CD14-positive monocyte (primary cell): ENCODE data around the gene GRWD1. TPM values are rescaled to one million over a fixed set of nuclear protein-coding genes. Genes with fewer than 3 reads are reported as not detected.

Experiments used
- DNase-seq, 3 donors: peaks; one replicate each; pipeline ENCODE4 v3.0.0-alpha.2; 2011 to 2022
- H2AFZ ChIP-seq: 2 replicates; pipeline ENCODE4 v1.6.0; 2012; ENCODE audit warnings: mild to moderate bottlenecking, low read depth, low read length, inconsistent platforms; ENCODE audit not compliant: insufficient read depth, poor library complexity, severe bottlenecking
- H3K27ac ChIP-seq, 2 donors: 1 replicate in 1 of 2; 2 replicates in 1 of 2; pipeline ENCODE4 v1.5.1; 2012 to 2013; ENCODE audit warnings: low read length in 2 of 2, control low read depth in 1 of 2, inconsistent platforms in 1 of 2, low read depth in 1 of 2, mild to moderate bottlenecking in 1 of 2
- H3K27me3 ChIP-seq, 2 donors: one replicate each; pipeline versions ENCODE4 v1.6.0 to v1.6.1; 2011 to 2013; ENCODE audit warnings: low read length in 2 of 2; ENCODE audit not compliant: control insufficient read depth in 2 of 2, insufficient read depth in 2 of 2
- H3K36me3 ChIP-seq, 2 donors: replicated peaks in 1 of 2; 1 replicate in 1 of 2; 2 replicates in 1 of 2; pipeline versions ENCODE4 v1.5.1 to v1.6.1; 2012 to 2013; ENCODE audit warnings: low read length in 2 of 2, control low read depth in 1 of 2, inconsistent platforms in 1 of 2, mild to moderate bottlenecking in 1 of 2; ENCODE audit not compliant: insufficient read depth in 2 of 2, control insufficient read depth in 1 of 2
- H3K4me1 ChIP-seq, 2 donors: 1 replicate in 1 of 2; 2 replicates in 1 of 2; pipeline versions ENCODE4 v1.5.1 to v1.6.1; 2012 to 2013; ENCODE audit warnings: low read length in 2 of 2, control low read depth in 1 of 2, inconsistent platforms in 1 of 2, mild to moderate bottlenecking in 1 of 2, moderate library complexity in 1 of 2; ENCODE audit not compliant: insufficient read depth in 2 of 2, control insufficient read depth in 1 of 2
- H3K4me2 ChIP-seq: replicated peaks from 2 replicates; pipeline ENCODE3; 2012; ENCODE audit warnings: low read length, moderate library complexity, mild to moderate bottlenecking; ENCODE audit not compliant: poor library complexity, severe bottlenecking; ENCODE audit errors: extremely low read depth
- H3K4me3 ChIP-seq, 3 experiments: fragments of 200-600 bp in 1 of 3; sonication (generic) in 1 of 3; replicated peaks in 1 of 3; 1 replicate in 2 of 3; 2 replicates in 1 of 3; pipeline ENCODE4 v1.5.1; 2011 to 2013; ENCODE audit warnings: low read length in 3 of 3, mild to moderate bottlenecking in 3 of 3, control low read depth in 2 of 3, low read depth in 2 of 3, inconsistent platforms in 1 of 3, moderate library complexity in 1 of 3
- H3K79me2 ChIP-seq: 2 replicates; pipeline ENCODE4 v1.6.0; 2012; ENCODE audit warnings: mild to moderate bottlenecking, control low read depth, inconsistent platforms, low read length, moderate library complexity; ENCODE audit not compliant: insufficient read depth
- H3K9ac ChIP-seq: 2 replicates; pipeline ENCODE4 v1.6.0; 2017; ENCODE audit warnings: low read length, mild to moderate bottlenecking; ENCODE audit not compliant: insufficient read depth, poor library complexity, severe bottlenecking
- H3K9me3 ChIP-seq, 2 donors: replicated peaks in 1 of 2; 1 replicate in 1 of 2; 2 replicates in 1 of 2; pipeline versions ENCODE4 v1.5.1 to v1.6.1; 2012 to 2013; ENCODE audit warnings: low read length in 2 of 2, control low read depth in 1 of 2; ENCODE audit not compliant: control insufficient read depth in 1 of 2, insufficient read depth in 1 of 2
- H4K20me1 ChIP-seq: 2 replicates; pipeline ENCODE4 v1.6.0; 2012; ENCODE audit warnings: mild to moderate bottlenecking, low read length, control low read depth, moderate library complexity; ENCODE audit not compliant: insufficient read depth
- H3K27ac Mint-ChIP-seq, 7 donors: one replicate each; pipeline ENCODE4 v1.8.0; 2020; ENCODE audit warnings: mild to moderate bottlenecking in 7 of 7, mixed read lengths in 7 of 7, moderate library complexity in 6 of 7, inconsistent platforms in 2 of 7
- H3K27me3 Mint-ChIP-seq, 3 donors: one replicate each; pipeline ENCODE4 v1.8.0; 2021 to 2022; ENCODE audit warnings: low read depth in 3 of 3, mild to moderate bottlenecking in 3 of 3, mixed read lengths in 3 of 3, moderate library complexity in 3 of 3, inconsistent platforms in 1 of 3
- H3K36me3 Mint-ChIP-seq, 2 donors: one replicate each; pipeline ENCODE4 v1.8.0; 2020; ENCODE audit warnings: mixed read lengths in 2 of 2, inconsistent platforms in 1 of 2, mild to moderate bottlenecking in 1 of 2
- H3K4me1 Mint-ChIP-seq: one replicate; pipeline ENCODE4 v1.8.0; 2020; ENCODE audit warnings: mild to moderate bottlenecking, mixed read lengths
- H3K4me3 Mint-ChIP-seq, 2 donors: one replicate each; pipeline ENCODE4 v1.8.0; 2020; ENCODE audit warnings: mild to moderate bottlenecking in 2 of 2, mixed read lengths in 2 of 2, moderate library complexity in 1 of 2
- H3K9me3 Mint-ChIP-seq, 7 donors: one replicate each; pipeline ENCODE4 v1.8.0; 2020 to 2022; ENCODE audit warnings: mixed read lengths in 7 of 7, mild to moderate bottlenecking in 6 of 7, moderate library complexity in 6 of 7, inconsistent platforms in 2 of 7
- CTCF ChIP-seq: fragments of 200-600 bp; IDR thresholded peaks from one replicate; pipeline ENCODE4 v1.8.0; 2022; ENCODE audit warnings: antibody characterized with exemption, mild to moderate bottlenecking
- WGBS: methylation state at CpG from one replicate; pipeline ENCODE4 v1.1.5; 2013; ENCODE audit warnings: missing lambda C conversion rate; ENCODE audit not compliant: insufficient coverage; 5-methylcytosine and 5-hydroxymethylcytosine counted together
- intact Hi-C, 2 donors: fragments of 100-400 bp; cut with micrococcal nuclease; formaldehyde crosslinking; loops; one replicate each; pipeline versions ENCODE4 v1.15.0 to v1.15.1; 2023
- polyA plus RNA-seq, 3 donors: library from polyadenylated mRNA; depleted of rRNA in 1 of 3; unstranded in 2 of 3; stranded (reverse) in 1 of 3; fragments of 300-500 nt in 2 of 3; fragments of >200 nt in 1 of 3; fragmentation: Illumina TruSeq in 2 of 3; gene quantifications; 1 replicate in 2 of 3; 2 replicates in 1 of 3; pipeline ENCODE4 v1.2.3, GENCODE V29; 2012 to 2021

Gene GRWD1
- polyA plus RNA-seq, 3 donors, result 3.7 to 13.9 (median 10.0) TPM

GRCh38 chr19:48491793-48492123 is 46.0 kb downstream of the GRWD1 start:
- Histone ChIP-seq H3K79me2 (no peaks in the 10 kb centered on the region), H3K9me3 (peaks cover 0 to 3% of the 10 kb centered on the region in 2 donors), H3K4me2 (peak overlapping the region; percentile 27), H2AFZ (no peak overlapping the region), H4K20me1 (no peaks in the 10 kb centered on the region), H3K27me3 (peaks cover 11 to 35% of the 10 kb centered on the region in 2 donors), H3K9ac (no peak overlapping the region), H3K27ac (no peak overlapping the region), H3K4me3 (no peak overlapping the region), H3K36me3 (no peaks in the 10 kb centered on the region), H3K4me1 (peaks cover 36 to 49% of the 10 kb centered on the region in 2 donors)
- no peak for TF ChIP-seq CTCF
- H3K36me3 Mint-ChIP-seq, result peaks cover 0 to 11% of the 10 kb centered on the region in 2 donors
- peak overlapping the region in 5 of 7 donors; percentile 9 to 91 (median 41) for H3K27ac Mint-ChIP-seq
- intact Hi-C loops, result loop anchor here (2.0 kb wide), 2 partner anchors 23 to 93 kb away; partner anchors contain the start of gene CYTH2 (in 2 of the 2)
- H3K4me1 Mint-ChIP-seq, result peaks cover 40% of the 10 kb centered on the region
- 23% methylated on average over 10 of the region's 10 CpGs for WGBS
- no peak for DNase-seq
- peak overlapping the region in 1 of 2 donors; percentile 92 for H3K4me3 Mint-ChIP-seq
- peaks cover 46 to 65% (median 48%) of the 10 kb centered on the region in 3 donors for H3K27me3 Mint-ChIP-seq
- peaks cover 0 to 27% (median 15%) of the 10 kb centered on the region in 7 donors for H3K9me3 Mint-ChIP-seq

DNA sequence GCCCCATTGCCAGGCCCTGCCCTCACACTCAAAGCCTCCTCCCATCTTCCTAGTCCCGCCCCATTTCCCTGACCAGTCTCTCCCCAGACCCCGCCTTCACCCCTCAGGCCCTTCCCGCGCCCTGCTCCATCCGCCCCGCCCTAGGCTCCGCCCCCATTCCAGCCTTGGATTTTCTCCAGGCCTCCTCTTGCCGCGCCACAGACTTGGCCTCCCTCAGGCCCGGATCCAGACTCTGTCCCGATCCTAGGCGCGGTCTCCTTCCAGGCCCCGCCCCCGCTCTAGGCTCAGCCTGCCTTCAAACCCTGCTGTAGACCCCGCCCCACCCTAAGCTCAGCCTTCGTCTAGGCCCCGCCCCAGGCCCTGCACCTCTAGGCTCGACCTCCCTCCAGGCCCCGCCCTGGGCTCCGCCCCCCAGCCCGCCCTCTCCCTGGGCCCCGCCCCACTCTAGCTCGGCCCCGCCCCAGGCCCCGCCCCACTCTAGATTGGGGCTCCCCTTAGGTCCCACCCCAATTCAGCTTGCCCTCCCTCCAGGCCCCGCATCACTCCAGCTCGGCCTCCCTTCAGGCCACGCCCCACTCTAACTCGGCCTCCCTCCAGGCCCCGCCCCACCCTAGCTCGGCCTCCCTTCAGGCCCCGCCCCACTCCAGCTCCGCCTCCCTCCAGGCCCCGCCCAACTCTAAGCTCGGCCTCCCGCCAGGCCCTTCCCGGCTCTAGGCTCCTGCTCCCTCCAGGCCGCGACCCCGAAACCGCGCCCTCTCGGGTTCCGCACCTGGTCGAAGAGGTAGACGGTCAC is 47.3 kb downstream of the GRWD1 start:
- Histone ChIP-seq H3K9me3 (peaks cover 0 to 3% of the 10 kb centered on the region in 2 donors), H3K4me1 (peaks cover 36 to 49% of the 10 kb centered on the region in 2 donors), H3K27me3 (peaks cover 21 to 47% of the 10 kb centered on the region in 2 donors), H3K36me3 (no peaks in the 10 kb centered on the region), H4K20me1 (no peaks in the 10 kb centered on the region), H2AFZ (peak overlapping the region; percentile 86), H3K4me3 (peak overlapping the region; percentile 46 to 80 (median 46)), H3K4me2 (peak overlapping the region; percentile 80), H3K79me2 (no peaks in the 10 kb centered on the region), H3K27ac (peak overlapping the region in 1 of 2 donors; percentile 45), H3K9ac (peak overlapping the region; percentile 54)
- Mint-ChIP-seq H3K27ac (peak overlapping the region; percentile 86 to 98 (median 93)), H3K27me3 (peaks cover 56 to 77% (median 58%) of the 10 kb centered on the region in 3 donors), H3K36me3 (peaks cover 0 to 11% of the 10 kb centered on the region in 2 donors), H3K4me3 (peak overlapping the region; percentile 79 to 92), H3K9me3 (peaks cover 0 to 27% (median 17%) of the 10 kb centered on the region in 7 donors), H3K4me1 (peaks cover 42% of the 10 kb centered on the region)
- TF ChIP-seq CTCF, result no peak
- peak; percentile 93 to 95 (median 94) for DNase-seq
- WGBS, result under 1% methylated on average over 33 of the region's 47 CpGs
- intact Hi-C loops, result loop anchor here (1.0 to 2.0 kb wide), 2 partner anchors 9 to 24 kb away; partner anchors contain the start of gene CYTH2 (in 2 of the 2)
